Adrenal gland (tissue), 5 donors: Measurements from ENCODE around the gene TRIP10.

Source experiments
- POLR2A ChIP-seq, 2 donors: fragments of 450-650 bp; IDR thresholded peaks; one replicate each; pipeline ENCODE4 v1.6.1; 2017; ENCODE audit warnings: antibody characterized with exemption in 2 of 2, mild to moderate bottlenecking in 2 of 2, moderate library complexity in 1 of 2
- TF ChIP-seq, protein P1 (sequence below), 6 experiments: fragments of 450-650 bp in 4 of 6; fragments of 200-600 bp in 2 of 6; sonication (generic) in 1 of 6; IDR thresholded peaks; 1 replicate in 5 of 6; 2 replicates in 1 of 6; pipeline versions ENCODE4 v1.5.1 to v1.8.0; 2016 to 2021; ENCODE audit warnings: antibody characterized with exemption in 6 of 6, mild to moderate bottlenecking in 2 of 6, moderate library complexity in 1 of 6
- donor health status: DM: no; HTN: no; CAD: no.

DNA sequence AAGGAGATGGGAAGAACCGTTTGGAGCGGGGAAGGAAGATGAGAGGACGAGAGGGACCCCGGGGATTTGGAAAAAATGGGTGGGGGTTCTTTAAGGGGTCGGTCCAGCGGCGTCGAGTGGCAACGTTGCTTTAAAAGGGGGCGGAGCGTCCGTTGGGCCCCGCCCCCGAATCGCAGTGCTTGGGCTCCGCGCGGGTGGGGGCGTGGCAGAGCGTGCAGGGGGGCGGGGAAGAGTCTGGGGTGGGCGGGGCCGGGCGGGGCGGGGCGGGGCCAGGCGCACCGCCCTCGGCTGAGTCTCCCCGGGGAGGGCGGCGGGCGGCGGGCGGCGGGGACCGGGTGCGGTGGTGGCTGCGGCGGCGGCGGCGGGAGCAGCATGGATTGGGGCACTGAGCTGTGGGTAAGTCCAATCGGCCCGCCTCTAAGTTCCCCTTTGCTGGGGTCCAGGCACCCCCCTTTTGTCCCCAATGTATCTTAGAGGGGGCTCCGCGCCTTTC, at the start of gene TRIP10:
- TF ChIP-seq, protein P1, sequence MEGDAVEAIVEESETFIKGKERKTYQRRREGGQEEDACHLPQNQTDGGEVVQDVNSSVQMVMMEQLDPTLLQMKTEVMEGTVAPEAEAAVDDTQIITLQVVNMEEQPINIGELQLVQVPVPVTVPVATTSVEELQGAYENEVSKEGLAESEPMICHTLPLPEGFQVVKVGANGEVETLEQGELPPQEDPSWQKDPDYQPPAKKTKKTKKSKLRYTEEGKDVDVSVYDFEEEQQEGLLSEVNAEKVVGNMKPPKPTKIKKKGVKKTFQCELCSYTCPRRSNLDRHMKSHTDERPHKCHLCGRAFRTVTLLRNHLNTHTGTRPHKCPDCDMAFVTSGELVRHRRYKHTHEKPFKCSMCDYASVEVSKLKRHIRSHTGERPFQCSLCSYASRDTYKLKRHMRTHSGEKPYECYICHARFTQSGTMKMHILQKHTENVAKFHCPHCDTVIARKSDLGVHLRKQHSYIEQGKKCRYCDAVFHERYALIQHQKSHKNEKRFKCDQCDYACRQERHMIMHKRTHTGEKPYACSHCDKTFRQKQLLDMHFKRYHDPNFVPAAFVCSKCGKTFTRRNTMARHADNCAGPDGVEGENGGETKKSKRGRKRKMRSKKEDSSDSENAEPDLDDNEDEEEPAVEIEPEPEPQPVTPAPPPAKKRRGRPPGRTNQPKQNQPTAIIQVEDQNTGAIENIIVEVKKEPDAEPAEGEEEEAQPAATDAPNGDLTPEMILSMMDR (IDR thresholded peaks at IDR 0.05), result no peak
- peak; percentile 28 to 42 for TF ChIP-seq POLR2A (IDR thresholded peaks at IDR 0.05)
